Erythroblast (primary cell): Measurements from ENCODE around the gene SPEG.

Experiments used
- GATA1 ChIP-seq: IDR thresholded peaks from 2 replicates; pipeline ENCODE4 v1.6.1; 2011; ENCODE audit warnings: low read depth, mild to moderate bottlenecking, control low read depth, low read length, moderate library complexity
- POLR2A ChIP-seq: IDR thresholded peaks from 2 replicates; pipeline ENCODE4 v1.6.1; 2011; ENCODE audit warnings: mild to moderate bottlenecking, low read length

- TF ChIP-seq POLR2A (no peak), GATA1 (no peak)
Observed at GRCh38 chr2:219453671-219454590, 19.3 kb downstream of the SPEG start.
